NCI-H1092 (cell line): ENCODE results near the gene ASPG.

Experiments
- DNase-seq: peaks from one replicate; lab custom pipeline; 2025; lab: John Stamatoyannopoulos, UW

ASPG gene

DNA sequence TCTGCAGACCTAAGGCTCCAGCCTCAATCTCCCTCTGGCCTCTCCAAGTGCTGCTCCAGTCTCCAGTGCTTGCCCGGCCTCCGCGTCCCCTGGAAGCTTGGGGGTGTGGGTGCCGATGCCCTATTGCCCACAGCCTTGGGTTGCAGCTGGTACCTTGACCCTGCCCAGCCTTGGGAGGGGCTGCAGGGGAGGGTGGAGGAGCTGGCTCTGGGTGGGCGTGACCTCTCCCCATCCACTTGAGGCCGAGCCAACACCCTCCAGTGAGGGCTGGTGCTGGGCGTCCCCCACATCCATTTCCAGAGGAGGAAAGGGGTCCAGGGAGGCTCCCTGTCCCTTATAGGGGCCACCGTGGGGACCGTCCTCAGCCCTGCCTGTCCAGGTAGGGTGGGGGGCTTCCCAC lies 77.0 kb downstream of the ASPG start:
- no peak for DNase-seq

GRCh38 chr14:104163541-104163940 lies 78.0 kb downstream of the ASPG start:
- DNase-seq: no peak

- no peak for DNase-seq
These were observed 78.5 kb downstream of the ASPG start for GRCh38 chr14:104164041-104164440.

DNA sequence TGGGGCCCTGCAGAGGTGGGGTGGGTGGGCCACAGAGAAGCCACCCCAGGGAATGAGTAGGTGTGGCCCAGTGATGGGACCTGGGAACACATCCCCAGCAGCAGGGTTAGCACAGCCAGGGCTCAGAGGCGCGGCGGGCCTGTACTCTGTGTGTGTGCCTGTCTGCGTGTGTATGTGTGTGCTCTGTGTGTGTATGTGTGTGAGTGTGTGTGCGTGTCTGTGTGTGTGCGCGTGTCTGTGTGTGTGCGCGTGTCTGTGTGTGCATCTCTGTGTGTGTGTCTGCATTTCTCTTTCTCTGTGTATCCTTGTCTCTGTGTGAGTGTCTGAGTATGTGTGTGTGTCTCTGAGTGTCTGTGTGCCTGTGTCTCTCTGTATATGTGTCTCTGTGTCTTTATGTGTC lies 79.0 kb downstream of the ASPG start:
- no peak for DNase-seq
